ENCODE results near the gene BCAS2.

Gene BCAS2

DNA sequence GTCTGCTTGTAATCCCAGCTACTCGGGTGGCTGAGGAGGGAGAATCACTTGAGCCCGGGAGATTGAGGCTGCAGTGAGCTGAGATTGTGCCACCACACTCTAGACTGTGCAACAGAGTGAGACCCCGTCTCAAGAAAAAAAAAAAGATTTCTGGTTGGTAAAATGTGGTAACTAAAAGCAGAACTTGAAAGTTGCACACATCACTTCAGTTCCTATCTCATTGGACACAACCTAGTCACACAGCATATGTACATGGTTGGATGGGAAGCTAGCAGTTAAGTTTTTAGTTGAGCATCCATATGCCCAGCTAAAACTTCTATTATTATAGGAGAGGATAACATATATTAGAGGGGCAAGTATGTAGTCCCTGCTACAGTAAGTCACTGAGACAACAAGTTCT, 22.1 kb downstream of the BCAS2 start:
- DNase-seq (ENCODE audit: low read depth in 2 of 2): no peak

DNA sequence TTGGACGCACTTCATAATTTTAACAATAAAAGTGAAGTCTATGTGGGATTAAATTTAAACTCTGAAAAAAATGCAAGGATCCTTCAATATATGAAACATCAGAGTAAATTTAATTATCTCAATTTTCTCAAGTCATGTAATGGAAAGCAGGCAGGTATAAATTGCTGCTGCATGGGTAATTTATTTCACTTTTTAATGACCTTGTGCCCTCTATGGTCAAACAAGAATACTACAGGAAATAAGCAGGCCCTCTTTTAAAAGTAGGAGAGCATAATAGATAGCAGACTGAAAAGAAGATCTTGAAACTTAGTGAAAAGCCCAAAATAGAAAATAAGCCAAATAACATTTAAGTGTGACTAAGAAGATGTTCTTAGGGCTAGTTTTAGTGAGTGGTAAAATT, 22.9 kb downstream of the BCAS2 start:
- no peak for DNase-seq (ENCODE audit: low read depth in 2 of 2)

DNA sequence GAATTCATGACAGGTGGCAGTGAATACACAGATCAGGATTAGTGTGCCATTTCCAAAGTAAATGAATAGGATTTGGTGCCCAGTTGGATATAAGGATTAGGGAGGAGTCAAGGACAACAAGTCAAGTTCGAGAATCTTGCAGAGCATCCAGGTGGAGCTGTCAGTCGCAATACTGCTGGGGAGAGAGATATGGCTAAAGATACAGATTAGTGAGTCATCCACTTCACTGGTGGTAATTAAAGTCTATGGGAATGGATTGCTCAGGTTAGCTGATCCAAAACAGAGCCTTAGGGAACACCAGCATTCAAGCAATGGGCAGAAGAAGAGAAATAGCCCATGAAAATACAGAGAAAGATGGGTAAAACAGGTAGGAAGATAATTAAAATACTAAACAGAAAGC, 26.8 kb downstream of the BCAS2 start:
- DNase-seq (ENCODE audit: low read depth in 2 of 2): no peak

DNA sequence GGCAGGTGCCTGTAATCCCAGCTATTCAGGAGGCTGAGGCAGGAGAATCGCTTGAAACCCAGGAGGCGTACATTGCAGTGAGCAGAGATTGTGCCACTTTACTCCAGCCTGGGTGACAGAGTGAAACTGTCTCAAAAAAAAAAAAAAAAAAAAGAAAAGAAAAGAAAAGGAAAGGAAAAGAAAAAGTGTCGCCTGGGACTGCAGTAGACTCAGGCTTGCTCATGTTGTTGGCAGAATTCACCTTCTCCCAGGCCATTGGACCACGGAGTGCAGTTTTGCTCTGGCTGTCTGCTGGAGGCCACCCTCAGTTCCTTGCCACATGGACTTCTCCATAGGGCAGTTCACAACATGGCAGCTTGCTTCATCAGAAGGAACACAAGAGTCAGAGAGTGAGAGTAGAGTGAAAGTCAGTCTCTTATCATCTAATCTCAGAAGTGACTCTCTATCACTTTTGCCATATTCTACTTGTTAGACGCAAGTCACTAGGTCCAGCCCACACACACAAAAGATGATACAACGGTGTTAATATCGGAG, 29.2 kb downstream of the BCAS2 start:
- DNase-seq (ENCODE audit: low read depth in 2 of 2): no peak

- no peak for DNase-seq (ENCODE audit: low read depth in 2 of 2)
These were observed 30.0 kb downstream of the BCAS2 start for GRCh38 chr1:114551400-114551799.

GRCh38 chr1:114550336-114550735, 31.1 kb downstream of the BCAS2 start:
- DNase-seq (ENCODE audit: low read depth in 2 of 2): no peak

- no peak for DNase-seq (ENCODE audit: low read depth in 2 of 2)
These were observed 32.3 kb downstream of the BCAS2 start for GRCh38 chr1:114549137-114549536.

DNA sequence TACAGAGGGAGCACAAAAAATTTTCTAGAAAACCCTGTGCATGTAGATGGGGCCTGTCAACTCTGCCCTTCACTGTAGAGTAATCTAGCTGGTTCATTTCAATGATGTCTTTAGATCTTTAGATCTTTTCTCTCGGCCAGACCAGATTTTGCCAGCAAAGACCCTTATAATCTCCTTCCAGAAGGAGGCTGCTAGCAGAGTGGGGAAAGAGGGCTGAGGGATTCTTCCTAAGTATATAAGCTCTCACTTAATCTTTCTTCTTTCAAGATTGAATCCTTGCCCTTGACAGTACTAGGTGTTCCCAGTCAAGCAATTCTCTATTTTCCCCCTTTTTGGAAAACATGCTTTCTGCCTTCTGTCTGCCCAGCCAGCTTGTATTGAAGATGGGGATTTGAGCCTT, 34.3 kb downstream of the BCAS2 start:
- DNase-seq (ENCODE audit: low read depth in 2 of 2): no peak

DNA sequence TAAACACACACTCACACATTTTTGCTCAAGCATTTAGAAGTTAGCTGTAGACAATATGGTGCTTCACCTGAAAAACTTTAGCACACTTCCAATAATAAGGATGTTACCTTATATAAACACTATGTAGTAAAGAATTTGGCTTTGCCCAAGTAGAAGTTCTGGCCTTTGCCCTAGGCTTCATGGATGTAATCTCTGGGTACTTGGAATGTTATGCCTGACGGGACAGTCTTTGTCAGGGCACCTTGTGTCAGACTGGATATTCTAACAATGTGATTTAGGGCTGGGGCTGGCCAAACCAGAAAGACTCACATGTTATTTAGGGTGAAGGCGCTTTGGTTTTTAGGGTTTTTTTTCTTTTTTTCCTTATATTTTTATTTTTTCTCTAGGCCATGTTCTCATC, 35.6 kb downstream of the BCAS2 start:
- DNase-seq (ENCODE audit: low read depth in 2 of 2): no peak

GRCh38 chr1:114545315-114545714, 36.1 kb downstream of the BCAS2 start:
- no peak for DNase-seq (ENCODE audit: low read depth in 2 of 2)

DNA sequence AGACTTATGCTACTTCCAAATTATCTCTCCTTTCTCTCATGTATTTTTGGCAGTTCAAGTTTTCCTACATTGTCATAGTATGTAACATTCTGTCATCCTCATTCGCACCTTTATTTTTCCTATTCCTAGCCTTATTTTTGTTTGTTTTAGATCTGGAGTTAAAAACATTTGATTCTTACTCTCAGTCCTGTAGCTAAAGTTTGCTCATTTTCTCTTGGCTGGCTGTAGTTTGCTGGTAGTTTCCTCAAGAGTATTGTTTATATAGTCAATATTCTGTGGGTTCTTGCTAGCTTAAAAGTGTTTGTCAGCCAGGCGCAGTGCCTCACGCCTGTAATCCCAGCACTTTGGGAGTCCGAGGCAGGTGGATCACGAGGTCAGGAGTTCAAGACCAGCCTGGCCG, 40.6 kb downstream of the BCAS2 start:
- DNase-seq (ENCODE audit: low read depth in 2 of 2): no peak

GRCh38 chr1:114540272-114540671, 41.1 kb downstream of the BCAS2 start:
- DNase-seq (ENCODE audit: low read depth in 2 of 2): no peak

DNA sequence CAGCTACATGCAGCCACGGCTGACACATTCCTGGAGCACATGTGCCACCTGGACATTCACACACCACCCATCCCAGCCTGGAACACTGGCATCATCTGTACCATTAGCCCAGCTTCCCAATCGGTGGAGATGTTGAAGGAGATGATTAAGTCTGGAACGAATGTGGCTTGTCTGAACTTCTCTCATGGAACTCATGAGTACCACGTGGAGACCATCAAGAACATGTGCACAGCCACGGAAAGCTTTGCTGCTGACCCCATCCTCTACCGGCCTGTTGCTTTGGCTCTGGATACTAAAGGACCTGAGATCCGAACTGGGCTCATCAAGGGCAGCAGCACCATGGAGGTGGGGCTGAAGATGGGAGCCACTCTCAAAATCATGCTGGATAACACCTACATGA, 45.4 kb downstream of the BCAS2 start:
- no peak for DNase-seq (ENCODE audit: low read depth in 2 of 2)

GRCh38 chr1:114535401-114535800, 46.0 kb downstream of the BCAS2 start:
- no peak for DNase-seq (ENCODE audit: low read depth in 2 of 2)

DNA sequence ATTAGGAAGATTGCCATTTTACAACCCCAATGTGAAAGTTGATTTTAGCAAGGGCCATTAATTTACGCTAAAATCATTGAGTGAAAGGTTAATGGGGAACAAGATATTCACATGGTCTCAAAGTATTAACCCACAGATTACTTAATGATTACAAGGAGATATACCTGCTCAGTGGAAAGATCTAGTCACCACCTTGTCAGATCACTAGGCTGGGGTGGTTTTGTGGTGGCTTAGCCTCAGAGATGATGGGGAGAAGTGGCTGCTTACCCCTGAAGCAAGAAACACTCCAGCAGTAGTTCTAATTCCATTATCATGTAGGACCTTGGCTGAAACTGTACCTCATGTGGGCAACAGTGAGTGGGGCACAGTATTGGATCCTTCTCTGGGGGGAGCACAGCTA, 50.3 kb downstream of the BCAS2 start:
- DNase-seq (ENCODE audit: low read depth in 2 of 2): no peak

DNA sequence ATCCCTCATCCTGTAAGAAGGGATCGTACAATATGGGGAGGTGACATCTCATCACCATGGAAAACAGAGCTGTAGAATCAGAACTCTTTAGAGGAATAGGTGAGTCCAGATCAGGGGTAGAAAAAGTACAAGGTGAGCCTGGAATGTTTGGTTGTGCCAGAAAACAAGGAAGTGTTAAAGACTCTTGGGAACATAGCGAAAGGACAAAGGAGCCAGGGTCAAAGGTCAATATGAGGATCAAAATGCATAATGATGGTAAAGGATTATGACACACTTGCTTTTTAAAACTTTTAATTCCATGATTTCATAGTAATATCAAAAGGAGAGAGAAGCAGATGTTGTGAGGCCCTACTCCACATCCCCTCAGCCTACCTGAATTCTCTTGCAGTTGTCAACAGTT, 51.2 kb downstream of the BCAS2 start:
- DNase-seq (ENCODE audit: low read depth in 2 of 2): no peak

DNA sequence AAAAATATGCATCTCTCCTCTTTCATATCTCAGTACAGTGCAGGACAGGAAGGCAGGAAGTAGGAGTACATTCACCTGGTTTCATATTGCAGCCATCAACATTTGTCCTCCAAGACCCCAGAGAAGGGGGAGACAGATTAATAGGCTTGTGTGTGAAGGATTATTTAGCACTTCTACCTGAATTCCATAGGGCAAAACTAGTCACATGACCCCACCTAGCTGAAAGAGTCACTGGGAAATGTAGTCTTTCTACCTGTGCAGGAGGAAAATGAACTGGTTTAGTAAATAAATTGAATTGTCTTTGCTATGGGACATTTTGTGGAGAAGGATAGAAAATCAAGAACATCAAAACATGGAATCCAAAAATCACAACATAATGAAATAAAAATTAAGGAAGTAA, 56.5 kb downstream of the BCAS2 start:
- no peak for DNase-seq (ENCODE audit: low read depth in 2 of 2)

DNA sequence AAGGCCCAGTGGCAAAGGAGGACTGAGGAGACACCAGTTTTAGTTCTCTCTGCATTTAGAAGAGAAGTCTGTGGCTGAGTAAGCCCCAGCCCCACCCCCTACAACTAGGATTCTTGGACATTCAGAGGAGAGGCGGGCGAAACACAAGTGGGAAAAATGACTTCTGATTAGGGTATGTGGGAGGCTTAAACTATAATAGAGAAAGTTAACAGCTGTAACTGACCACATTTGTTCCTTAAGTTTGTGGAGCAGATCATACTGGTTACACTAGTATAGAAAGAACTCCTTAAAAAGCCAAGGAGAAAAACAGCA, 59.2 kb downstream of the BCAS2 start:
- DNase-seq (ENCODE audit: low read depth in 2 of 2): no peak

GRCh38 chr1:114521396-114522263, 59.8 kb downstream of the BCAS2 start:
- no peak for DNase-seq (ENCODE audit: low read depth in 2 of 2)

Measured in activated CD4-positive, alpha-beta T cell treated with anti-CD3 and anti-CD28 coated beads for 24 hours (primary cell).